GM12878 (cell line): ENCODE results near the gene SCYL1. TPM values are rescaled to one million over a fixed set of nuclear protein-coding genes. Genes with fewer than 3 reads are reported as not detected.

Experiments used
- ATAC-seq: fragments of 200-7000 bp; cut with Tn5 transposase; 3 replicates; pipeline ENCODE4 v1.9.1; 2020; ENCODE audit warnings: mild to moderate bottlenecking, moderate library complexity
- BruUV-seq: library from RNA; stranded (reverse); fragments of 400-500 nt; replicated peaks from 2 replicates; lab custom pipeline; 2021; lab: Mats Ljungman, UMichigan
- CTCF ChIA-PET: fragments of 300-600 bp; sonication (Branson Sonifier 250); formaldehyde crosslinking; extraction: SDS; loops from one replicate; lab custom pipeline; 2021; ENCODE audit warnings: inconsistent platforms; lab: Yijun Ruan, JAX
- POLR2A ChIA-PET: fragments of 350-600 bp; formaldehyde crosslinking; extraction: SDS; loops from one replicate; lab custom pipeline; 2021; ENCODE audit warnings: inconsistent platforms; lab: Charles Lee
- RAD21 ChIA-PET: fragments of 300-600 bp; sonication (Branson Sonifier 250); formaldehyde crosslinking; loops from one replicate; lab custom pipeline; 2023; ENCODE audit warnings: antibody characterized with exemption; ENCODE audit not compliant: unreplicated experiment; lab: Charles Lee
- SMC1A ChIA-PET: fragments of 300-600 bp; sonication (Branson Sonifier 250); formaldehyde crosslinking; loops from one replicate; lab custom pipeline; 2023; ENCODE audit not compliant: unreplicated experiment, uncharacterized antibody; lab: Charles Lee
- DNase-seq: peaks from one replicate; pipeline ENCODE4 v3.0.0-alpha.2; 2011; ENCODE audit warnings: low read depth, low spot score
- FAIRE-seq: peaks from 3 replicates; lab custom pipeline; 2011; peaks lifted over from hg19 to GRCh38; lab: Jason Lieb, UNC
- H2AFZ ChIP-seq: 2 replicates; pipeline ENCODE4 v1.6.0; 2011; ENCODE audit warnings: low read depth, low read length, control low read depth; ENCODE audit not compliant: control insufficient read depth
- H3K27ac ChIP-seq: 2 replicates; pipeline ENCODE4 v1.5.1; 2011; ENCODE audit warnings: control low read depth; ENCODE audit not compliant: control insufficient read depth, insufficient read depth
- H3K27me3 ChIP-seq, 2 experiments: replicated peaks in 1 of 2; 2 replicates each; pipeline versions ENCODE4 v1.6.0 to v1.6.1; 2011; ENCODE audit warnings: low read length in 1 of 2; ENCODE audit not compliant: control insufficient read depth in 2 of 2, insufficient read depth in 2 of 2
- H3K36me3 ChIP-seq, 2 experiments: 2 replicates each; pipeline ENCODE4 v1.5.1; 2011; ENCODE audit warnings: low read length in 1 of 2; ENCODE audit not compliant: control insufficient read depth in 2 of 2, insufficient read depth in 2 of 2
- H3K4me1 ChIP-seq: 2 replicates; pipeline ENCODE4 v1.6.1; 2011; ENCODE audit warnings: mild to moderate bottlenecking, low read length, moderate library complexity, mixed read lengths; ENCODE audit not compliant: control insufficient read depth, insufficient read depth
- H3K4me2 ChIP-seq: 2 replicates; pipeline ENCODE4 v1.6.0; 2011; ENCODE audit warnings: control low read depth; ENCODE audit not compliant: control insufficient read depth, insufficient read depth
- H3K4me3 ChIP-seq: fragments of 200-600 bp; sonication (generic); 2 replicates; pipeline ENCODE4 v1.5.1; 2016
- H3K79me2 ChIP-seq: 2 replicates; pipeline ENCODE4 v1.6.0; 2011; ENCODE audit warnings: low read length; ENCODE audit not compliant: control insufficient read depth, insufficient read depth
- H3K9ac ChIP-seq: 2 replicates; pipeline ENCODE4 v1.8.0; 2011; ENCODE audit warnings: low read length, control low read depth, mixed read lengths; ENCODE audit not compliant: control insufficient read depth, insufficient read depth
- H3K9me3 ChIP-seq: replicated peaks from 3 replicates; pipeline ENCODE4 v1.5.1; 2011; ENCODE audit warnings: mild to moderate bottlenecking, low read length; ENCODE audit not compliant: control insufficient read depth, insufficient read depth
- H4K20me1 ChIP-seq: 2 replicates; pipeline ENCODE4 v1.6.0; 2011; ENCODE audit not compliant: control insufficient read depth, insufficient read depth
- EED ChIP-seq: sonication (generic); IDR thresholded peaks from 2 replicates; pipeline ENCODE4 v1.6.1; 2016; ENCODE audit warnings: antibody characterized with exemption, low read depth
- IKZF1 ChIP-seq: fragments of 450-650 bp; conservative IDR thresholded peaks from 2 replicates; pipeline ENCODE4 v1.6.1; 2017; ENCODE audit warnings: antibody characterized with exemption, mild to moderate bottlenecking
- JUND ChIP-seq: IDR thresholded peaks from 2 replicates; pipeline ENCODE4 v1.6.1; 2012; ENCODE audit warnings: low read depth, mild to moderate bottlenecking, low read length, improper control_type of control experiment, moderate library complexity
- NFYA ChIP-seq: IDR thresholded peaks from 2 replicates; pipeline ENCODE4 v1.6.1; 2011; ENCODE audit warnings: low read depth, mild to moderate bottlenecking, low read length, improper control_type of control experiment, borderline replicate concordance
- PAX8 ChIP-seq: fragments of 450-650 bp; IDR thresholded peaks from 2 replicates; pipeline ENCODE4 v1.6.1; 2017; ENCODE audit warnings: mild to moderate bottlenecking, moderate library complexity
- RAD21 ChIP-seq: IDR thresholded peaks from 2 replicates; pipeline ENCODE4 v1.6.1; 2011; ENCODE audit warnings: mild to moderate bottlenecking, low read depth, low read length, moderate library complexity; ENCODE audit not compliant: insufficient read depth
- RCOR1 ChIP-seq: conservative IDR thresholded peaks from 2 replicates; pipeline ENCODE4 v1.6.1; 2012; ENCODE audit warnings: low read depth, low read length, improper control_type of control experiment
- SMC3 ChIP-seq: IDR thresholded peaks from 2 replicates; pipeline ENCODE4 v1.6.1; 2011; ENCODE audit warnings: low read length, improper control_type of control experiment, borderline replicate concordance
- WGBS: methylation state at CpG from one replicate; pipeline ENCODE4 v1.1.6; 2016; ENCODE audit warnings: low lambda C conversion rate; ENCODE audit not compliant: insufficient replicate concordance, insufficient coverage; ENCODE audit errors: missing lambda C conversion rate; 5-methylcytosine and 5-hydroxymethylcytosine counted together
- in situ Hi-C: fragments of 300-500 bp; cut with MboI; formaldehyde crosslinking; loops from 9 replicates; pipeline ENCODE4 v1.14.3; 2018; ENCODE audit warnings: mixed read lengths
- intact Hi-C: fragments of 100-400 bp; cut with micrococcal nuclease; formaldehyde crosslinking; loops from one replicate; pipeline ENCODE4 v1.14.2; 2022; ENCODE audit not compliant: unreplicated experiment
- polyA plus RNA-seq, 11 experiments: library from polyadenylated mRNA; depleted of rRNA in 4 of 11; unstranded in 6 of 11; stranded (reverse) in 5 of 11; fragments of >200 nt; fragmentation: Nextera tagmentation in 4 of 11; fragmentation: Illumina TruSeq in 1 of 11; extraction: Ambion mirVana in 4 of 11; extraction: Trizol in 1 of 11; gene quantifications; 1 replicate in 1 of 11; 2 replicates in 10 of 11; pipeline versions ENCODE4 v1.2.1 to v1.2.3, GENCODE V29; 2011 to 2016; ENCODE audit warnings: inconsistent platforms in 2 of 11, missing spikeins in 2 of 11, low read depth in 1 of 11
- total RNA-seq, 4 experiments: library from RNA; depleted of rRNA in 3 of 4; stranded (reverse); fragments of >200 nt in 3 of 4; fragmentation: Illumina TruSeq in 1 of 4; extraction: Trizol in 1 of 4; gene quantifications; 2 replicates each; pipeline versions ENCODE4 v1.2.1 to v1.2.3, GENCODE V29; 2013 to 2021
- TF ChIP-seq, protein P1 (sequence below): fragments of 450-650 bp; IDR thresholded peaks from 2 replicates; pipeline ENCODE4 v1.6.1; 2016; ENCODE audit warnings: mild to moderate bottlenecking
- TF ChIP-seq, protein P2 (sequence below): IDR thresholded peaks from 2 replicates; pipeline ENCODE4 v1.6.1; 2012; ENCODE audit warnings: low read depth, low read length, improper control_type of control experiment
- TF ChIP-seq, protein P3 (sequence below), 3 experiments: IDR thresholded peaks in 2 of 3; conservative IDR thresholded peaks in 1 of 3; 2 replicates each; pipeline ENCODE4 v1.5.1; 2011; ENCODE audit warnings: low read depth in 3 of 3, low read length in 3 of 3, mild to moderate bottlenecking in 3 of 3, control low read depth in 2 of 3, moderate library complexity in 2 of 3, inconsistent platforms in 1 of 3, mixed read lengths in 1 of 3; ENCODE audit not compliant: control insufficient read depth in 2 of 3, insufficient read depth in 1 of 3; ENCODE audit errors: extremely low read depth in 1 of 3

SCYL1 gene
- total and polyA plus RNA-seq, 10 of the 15 experiments (the other 5 are each of a cell fraction or from before 2014, with no cell fraction given), result 0.80 to 82.7 (median 51.2) TPM

DNA sequence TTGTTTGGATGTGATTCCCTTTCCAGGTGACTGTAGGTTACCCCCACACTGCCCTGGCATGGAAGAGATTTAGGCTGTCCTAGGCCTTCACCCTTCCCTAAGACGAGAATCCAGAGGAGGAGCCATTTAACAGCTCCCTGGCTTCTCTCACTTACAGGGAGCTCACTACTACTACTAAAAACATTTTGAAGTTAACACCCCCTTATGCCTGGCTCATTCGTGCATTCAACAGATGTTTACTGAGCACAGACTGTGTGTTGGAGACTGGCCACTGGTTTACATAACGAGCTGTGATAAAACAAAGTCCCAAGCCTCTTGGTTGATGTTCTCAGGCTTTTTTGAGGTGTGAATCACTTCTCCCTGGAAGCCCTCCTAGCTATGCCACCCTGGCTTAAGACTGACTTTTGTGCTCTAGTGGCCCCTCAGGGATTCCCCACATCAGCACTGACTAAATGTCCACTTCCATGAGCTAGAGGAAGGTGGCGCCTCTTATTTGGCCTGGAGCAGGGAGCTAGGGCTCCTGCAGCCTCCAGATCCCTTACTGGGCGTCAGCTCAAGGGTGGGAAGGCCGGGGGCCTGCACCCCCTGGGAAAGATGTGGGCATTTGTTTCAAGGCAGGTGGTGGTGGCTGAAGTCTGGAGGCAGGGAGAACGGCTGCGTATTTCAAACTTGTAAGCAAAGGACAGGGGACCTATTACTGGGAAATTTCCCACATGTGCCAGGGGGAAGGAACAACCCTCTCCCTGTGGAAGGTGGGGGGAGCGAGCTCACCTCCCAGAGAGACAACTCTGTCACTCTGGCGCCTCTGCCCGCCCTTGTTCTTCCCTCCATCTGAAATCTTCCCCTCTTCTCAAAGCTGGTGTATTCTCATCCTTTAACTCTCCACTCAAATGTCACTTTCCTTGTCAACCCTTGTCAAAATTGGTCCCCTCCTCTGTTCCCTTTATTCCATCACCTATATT is 45.4 kb upstream of the SCYL1 start:
- CTCF ChIA-PET, result interaction anchor here (0.7 to 14.2 kb wide), 11 partner anchors 8 to 466 kb away, joined by 3 to 728 read pairs (median 4); partner anchors contain the start of genes ARL2 and MALAT1
- 0 out of 3 replicates have a peak, but pooled peaks have one; percentile 6 for ATAC-seq
- FAIRE-seq, result no peak

More for the DNA sequence above, 45.4 kb upstream of the SCYL1 start:
- Histone ChIP-seq H3K27ac (no peak overlapping the region), H3K4me1 (peaks cover 19% of the 10 kb centered on the region), H2AFZ (no peak overlapping the region), H4K20me1 (no peaks in the 10 kb centered on the region), H3K36me3 (no peaks in the 10 kb centered on the region), H3K9ac (no peak overlapping the region), H3K27me3 (no peaks in the 10 kb centered on the region), H3K9me3 (no peaks in the 10 kb centered on the region), H3K79me2 (peaks cover 25% of the 10 kb centered on the region), H3K4me2 (no peak overlapping the region), H3K4me3 (no peak overlapping the region)
- RAD21 ChIA-PET, result interaction anchor here (0.7 to 6.4 kb wide), 8 partner anchors 8 to 150 kb away, joined by 3 to 208 read pairs (median 9); partner anchors contain the start of gene MALAT1
- in situ Hi-C loops, result no loop called here
- TF ChIP-seq EED (0 out of 2 replicates have a peak, but pooled peaks have one; percentile 21), JUND (no peak), SMC3 (peak; percentile 32; the same call in 1 of the 2 replicates), PAX8 (no peak), NFYA (no peak), RCOR1 (no peak), IKZF1 (peak; percentile 45), RAD21 (peak; percentile 46)
- TF ChIP-seq, protein P1, sequence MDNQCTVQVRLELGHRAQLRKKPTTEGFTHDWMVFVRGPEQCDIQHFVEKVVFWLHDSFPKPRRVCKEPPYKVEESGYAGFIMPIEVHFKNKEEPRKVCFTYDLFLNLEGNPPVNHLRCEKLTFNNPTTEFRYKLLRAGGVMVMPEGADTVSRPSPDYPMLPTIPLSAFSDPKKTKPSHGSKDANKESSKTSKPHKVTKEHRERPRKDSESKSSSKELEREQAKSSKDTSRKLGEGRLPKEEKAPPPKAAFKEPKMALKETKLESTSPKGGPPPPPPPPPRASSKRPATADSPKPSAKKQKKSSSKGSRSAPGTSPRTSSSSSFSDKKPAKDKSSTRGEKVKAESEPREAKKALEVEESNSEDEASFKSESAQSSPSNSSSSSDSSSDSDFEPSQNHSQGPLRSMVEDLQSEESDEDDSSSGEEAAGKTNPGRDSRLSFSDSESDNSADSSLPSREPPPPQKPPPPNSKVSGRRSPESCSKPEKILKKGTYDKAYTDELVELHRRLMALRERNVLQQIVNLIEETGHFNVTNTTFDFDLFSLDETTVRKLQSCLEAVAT, result no peak
- TF ChIP-seq, protein P2, sequence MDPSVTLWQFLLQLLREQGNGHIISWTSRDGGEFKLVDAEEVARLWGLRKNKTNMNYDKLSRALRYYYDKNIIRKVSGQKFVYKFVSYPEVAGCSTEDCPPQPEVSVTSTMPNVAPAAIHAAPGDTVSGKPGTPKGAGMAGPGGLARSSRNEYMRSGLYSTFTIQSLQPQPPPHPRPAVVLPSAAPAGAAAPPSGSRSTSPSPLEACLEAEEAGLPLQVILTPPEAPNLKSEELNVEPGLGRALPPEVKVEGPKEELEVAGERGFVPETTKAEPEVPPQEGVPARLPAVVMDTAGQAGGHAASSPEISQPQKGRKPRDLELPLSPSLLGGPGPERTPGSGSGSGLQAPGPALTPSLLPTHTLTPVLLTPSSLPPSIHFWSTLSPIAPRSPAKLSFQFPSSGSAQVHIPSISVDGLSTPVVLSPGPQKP, result no peak
- TF ChIP-seq, protein P3, sequence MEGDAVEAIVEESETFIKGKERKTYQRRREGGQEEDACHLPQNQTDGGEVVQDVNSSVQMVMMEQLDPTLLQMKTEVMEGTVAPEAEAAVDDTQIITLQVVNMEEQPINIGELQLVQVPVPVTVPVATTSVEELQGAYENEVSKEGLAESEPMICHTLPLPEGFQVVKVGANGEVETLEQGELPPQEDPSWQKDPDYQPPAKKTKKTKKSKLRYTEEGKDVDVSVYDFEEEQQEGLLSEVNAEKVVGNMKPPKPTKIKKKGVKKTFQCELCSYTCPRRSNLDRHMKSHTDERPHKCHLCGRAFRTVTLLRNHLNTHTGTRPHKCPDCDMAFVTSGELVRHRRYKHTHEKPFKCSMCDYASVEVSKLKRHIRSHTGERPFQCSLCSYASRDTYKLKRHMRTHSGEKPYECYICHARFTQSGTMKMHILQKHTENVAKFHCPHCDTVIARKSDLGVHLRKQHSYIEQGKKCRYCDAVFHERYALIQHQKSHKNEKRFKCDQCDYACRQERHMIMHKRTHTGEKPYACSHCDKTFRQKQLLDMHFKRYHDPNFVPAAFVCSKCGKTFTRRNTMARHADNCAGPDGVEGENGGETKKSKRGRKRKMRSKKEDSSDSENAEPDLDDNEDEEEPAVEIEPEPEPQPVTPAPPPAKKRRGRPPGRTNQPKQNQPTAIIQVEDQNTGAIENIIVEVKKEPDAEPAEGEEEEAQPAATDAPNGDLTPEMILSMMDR (IDR thresholded peaks at IDR 0.05 in 2 of 3, conservative IDR thresholded peaks at IDR 0.05 in 1 of 3; ENCODE audit: control insufficient read depth in 2 of 3, extremely low read depth in 1 of 3, insufficient read depth in 1 of 3, low read depth in 3 of 3, low read length in 3 of 3), result peak; percentile 21 to 47 (median 28); a peak in 4 of 6 replicates
- WGBS, result 70% methylated on average over 11 of the region's 11 CpGs
- SMC1A ChIA-PET, result interaction anchor here (0.9 to 13.3 kb wide), 5 partner anchors 7 to 63 kb away, joined by 5 to 481 read pairs (median 27); partner anchors contain the start of gene MALAT1
- intact Hi-C loops, result no loop called here
- no peak for DNase-seq
- BruUV-seq, result no TSS peak
- POLR2A ChIA-PET, result interaction anchor here (0.8 to 8.0 kb wide), 10 partner anchors 9 to 67 kb away, joined by 3 to 429 read pairs (median 4); partner anchors contain the start of genes MALAT1 and NEAT1
